GM18508 (cell line): ENCODE measurements around the gene MRC2.
"Not testable (repeated sequence)": the region's sequence is repeated elsewhere in the genome, so short reads cannot be mapped to it uniquely, and the experiment has no call there.

Source experiments
- ATAC-seq: cut with Tn5 transposase; IDR thresholded peaks from one replicate; pipeline ENCODE4 v1.9.1; 2021; ENCODE audit warnings: moderate number of reproducible peaks; ENCODE audit not compliant: insufficient read depth, unreplicated experiment

Gene MRC2

DNA sequence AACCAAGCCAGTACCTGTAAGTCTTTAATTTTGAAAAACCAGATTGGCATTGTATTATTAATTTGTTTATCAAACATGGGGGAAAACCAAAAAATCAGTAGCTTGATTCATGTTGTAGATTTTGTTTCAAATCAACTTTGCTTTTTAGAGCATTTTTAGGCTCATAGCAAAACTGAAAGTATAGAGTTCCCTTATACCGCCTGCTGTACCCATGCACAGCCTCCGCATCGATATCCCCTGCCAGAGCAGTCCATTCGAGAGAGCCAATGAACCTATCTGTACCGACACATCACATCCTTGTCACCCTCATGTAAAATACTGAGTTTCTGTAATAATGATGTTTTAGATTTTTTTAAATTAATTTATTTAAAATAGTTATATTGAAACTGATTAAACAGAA, 16.2 kb upstream of the MRC2 start:
- ATAC-seq: no peak

DNA sequence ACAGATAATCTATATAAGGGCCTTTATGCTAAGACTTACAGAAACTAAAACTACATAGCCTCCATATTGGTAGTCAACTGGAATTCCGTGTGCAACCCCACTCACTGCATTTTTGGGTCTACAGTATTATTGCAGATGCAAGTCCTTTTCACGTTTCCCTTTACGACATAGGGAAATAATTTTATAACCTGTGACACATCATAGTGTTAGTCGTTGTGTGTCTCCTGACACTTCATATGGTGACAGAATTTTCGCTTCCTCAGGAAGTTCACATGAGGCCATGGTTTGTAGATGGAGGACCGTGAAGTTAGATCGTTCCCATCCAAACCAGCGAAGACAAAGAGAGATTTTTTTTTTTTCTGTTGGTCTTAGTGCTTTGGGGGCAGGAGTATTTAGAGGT, 15.7 kb upstream of the MRC2 start:
- no peak for ATAC-seq

DNA sequence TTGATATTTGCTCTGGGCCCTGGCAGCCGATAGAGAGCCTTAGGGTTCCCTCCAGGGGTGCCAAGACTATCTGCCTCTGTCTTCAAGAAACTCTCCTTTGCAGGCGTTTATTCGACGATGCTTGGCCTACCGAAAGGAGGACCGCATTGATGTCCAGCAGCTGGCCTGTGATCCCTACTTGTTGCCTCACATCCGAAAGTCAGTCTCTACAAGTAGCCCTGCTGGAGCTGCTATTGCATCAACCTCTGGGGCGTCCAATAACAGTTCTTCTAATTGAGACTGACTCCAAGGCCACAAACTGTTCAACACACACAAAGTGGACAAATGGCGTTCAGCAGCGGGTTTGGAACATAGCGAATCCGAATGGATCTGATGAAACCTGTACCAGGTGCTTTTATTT, 15.2 kb upstream of the MRC2 start:
- ATAC-seq: not testable (repeated sequence)

DNA sequence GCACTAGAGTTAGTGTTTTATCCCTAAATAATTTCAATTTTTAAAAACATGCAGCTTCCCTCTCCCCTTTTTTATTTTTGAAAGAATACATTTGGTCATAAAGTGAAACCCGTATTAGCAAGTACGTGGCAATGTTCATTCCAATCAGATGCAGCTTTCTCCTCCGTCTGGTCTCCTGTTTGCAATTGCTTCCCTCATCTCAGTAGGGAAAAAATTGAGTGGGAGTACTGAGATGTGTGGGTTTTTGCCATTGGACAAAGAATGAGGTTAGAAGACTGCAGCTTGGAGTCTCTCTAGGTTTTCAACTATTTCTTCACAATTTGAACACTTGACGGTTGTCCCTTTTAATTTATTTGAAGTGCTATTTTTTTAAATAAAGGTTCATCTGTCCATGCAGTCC, 14.4 kb upstream of the MRC2 start:
- not testable (repeated sequence) for ATAC-seq

DNA sequence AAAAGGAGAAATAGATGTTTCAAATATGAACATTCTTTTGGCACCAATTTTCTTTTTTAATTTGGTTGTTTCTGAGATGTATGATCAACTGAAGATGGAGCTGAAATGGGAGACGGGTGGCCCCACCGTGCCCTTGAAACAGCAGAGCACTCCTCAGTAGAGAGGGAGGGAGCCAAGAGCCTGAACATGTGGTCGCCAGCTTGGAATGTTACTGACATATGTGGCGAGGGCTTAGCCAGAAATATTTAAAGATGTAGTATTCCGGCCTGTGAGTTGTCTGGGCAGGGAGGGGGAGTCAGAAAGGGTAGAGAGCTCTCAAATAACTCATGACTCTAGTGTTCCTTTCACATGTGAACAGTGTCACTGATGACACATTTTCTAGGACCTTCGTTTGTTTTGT, 13.3 kb upstream of the MRC2 start:
- ATAC-seq: no peak

DNA sequence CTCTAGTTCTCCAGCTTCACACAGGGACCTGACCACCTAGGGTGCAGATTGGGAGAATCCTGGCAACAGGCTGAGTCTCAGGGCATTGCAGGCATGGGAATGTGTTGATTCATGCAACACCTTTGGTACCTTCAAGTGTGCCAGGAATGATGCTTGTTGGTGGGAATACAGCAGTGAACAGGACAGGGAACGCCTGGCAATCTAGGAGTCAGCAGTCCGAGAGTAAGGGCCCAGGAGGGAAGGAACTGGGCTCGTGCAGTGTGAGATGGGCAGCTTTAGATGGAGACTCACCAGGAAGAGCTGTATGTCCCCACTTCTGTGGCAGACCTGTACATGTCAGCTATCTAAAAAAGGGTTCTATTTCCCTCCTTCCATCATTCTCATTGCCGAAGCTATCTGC, 12.0 kb upstream of the MRC2 start:
- no peak for ATAC-seq

DNA sequence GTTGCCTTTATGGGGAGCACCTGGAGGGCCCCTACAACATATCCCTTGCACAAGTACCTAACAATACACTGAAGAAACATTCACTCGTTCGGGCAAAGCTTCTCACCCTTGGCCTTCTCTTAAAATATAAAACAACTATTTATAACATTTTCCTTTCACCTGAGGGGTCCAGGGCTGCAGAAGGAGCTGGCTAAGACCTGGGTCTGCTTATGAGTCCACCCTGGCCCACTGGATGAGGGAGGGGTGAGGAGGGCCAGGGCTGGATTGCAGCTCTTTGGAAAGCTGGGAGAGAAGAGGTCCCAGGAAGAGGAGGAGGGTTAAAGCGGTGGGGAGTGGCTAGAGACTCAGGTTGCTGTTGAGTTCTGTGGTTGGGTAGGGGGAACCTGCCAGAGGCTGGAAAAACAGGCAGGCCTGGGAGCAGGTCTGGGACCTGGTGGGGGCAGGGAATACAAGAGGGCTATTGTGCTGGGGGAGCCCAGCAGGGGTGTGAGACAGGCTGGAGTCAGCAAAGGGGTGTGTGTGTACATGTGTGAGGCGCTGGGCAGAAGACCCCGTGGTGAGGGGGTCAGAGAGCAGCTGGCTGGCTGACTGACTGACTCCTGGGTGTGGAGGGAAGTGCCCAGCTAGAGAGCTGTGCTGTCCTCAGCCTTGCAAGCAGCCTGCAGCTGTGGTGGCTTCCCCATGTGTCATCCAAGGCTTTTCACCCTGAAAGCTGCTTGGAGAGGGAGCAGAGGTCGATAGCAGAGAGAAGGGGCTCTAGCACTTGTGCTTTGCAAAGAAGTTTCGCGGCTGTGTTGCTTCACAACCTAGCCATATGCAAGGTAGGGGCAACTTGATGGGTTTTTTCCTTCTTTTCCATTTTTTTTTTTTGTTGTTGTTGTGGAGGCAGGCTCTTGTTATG, 10.2 kb upstream of the MRC2 start:
- ATAC-seq: no peak

DNA sequence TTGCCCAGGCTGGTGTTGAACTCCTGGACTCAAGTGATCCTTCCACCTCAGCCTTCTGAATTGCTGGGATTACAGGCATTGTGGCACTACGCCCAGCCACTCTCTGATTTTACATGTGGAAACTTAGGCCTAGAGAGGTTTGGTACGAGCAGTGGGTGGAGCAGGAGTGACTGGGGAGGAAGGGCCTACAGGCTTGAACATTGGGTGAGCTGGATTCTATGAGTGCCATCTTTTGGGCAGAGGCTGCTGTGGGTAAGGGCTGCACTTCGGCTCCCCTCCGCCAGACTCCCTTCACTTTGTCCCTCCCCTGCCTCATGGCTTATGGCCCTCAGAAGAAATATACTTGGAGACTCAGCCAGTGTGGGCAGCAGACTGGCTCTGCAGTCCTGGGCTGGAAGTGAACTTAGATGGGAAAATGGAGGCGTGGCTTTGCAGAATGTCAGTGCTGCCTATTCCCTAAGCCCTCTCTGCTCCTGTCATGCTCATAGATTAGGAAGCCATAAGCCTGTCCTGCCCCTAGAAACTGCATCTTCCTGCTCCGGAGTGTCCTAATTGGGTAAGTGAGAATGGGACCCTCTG, 9.5 kb upstream of the MRC2 start:
- no peak for ATAC-seq

DNA sequence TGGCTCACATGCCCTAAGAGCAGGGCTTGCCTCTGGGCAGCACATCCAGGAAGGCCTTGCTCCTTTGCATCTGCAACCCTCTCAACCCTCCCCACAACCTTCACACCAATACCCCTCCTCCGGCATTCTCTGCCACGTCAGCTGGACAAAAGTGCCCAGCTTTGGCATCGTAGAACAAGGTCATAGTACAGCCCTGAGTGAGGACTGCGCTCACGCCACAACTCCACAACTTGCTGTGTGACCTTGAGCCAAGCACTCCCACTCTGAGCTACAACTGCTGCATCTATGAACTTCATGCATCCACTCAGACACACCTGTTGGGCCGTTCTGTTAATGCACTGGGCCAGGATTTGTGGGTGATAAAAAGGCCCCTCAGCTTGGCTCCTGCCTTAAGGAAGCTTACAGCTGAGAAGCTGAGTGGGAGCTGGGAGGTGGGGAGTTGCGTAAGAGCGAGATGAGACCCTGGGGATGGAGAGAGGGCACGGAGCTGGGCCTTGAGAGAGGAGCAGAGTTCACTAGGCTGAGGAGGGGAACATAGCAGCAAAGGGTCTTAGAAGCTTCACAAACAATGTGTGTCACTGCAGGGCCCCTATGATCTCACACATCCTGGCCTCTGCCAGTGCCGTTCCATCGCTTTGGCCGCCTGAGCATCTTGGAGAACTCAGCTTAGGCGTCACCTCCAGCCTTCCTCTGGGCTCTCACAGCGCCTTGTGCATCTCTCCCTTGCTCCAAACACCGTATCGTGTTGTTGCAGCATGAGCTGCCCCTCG, 8.6 kb upstream of the MRC2 start:
- ATAC-seq: no peak

DNA sequence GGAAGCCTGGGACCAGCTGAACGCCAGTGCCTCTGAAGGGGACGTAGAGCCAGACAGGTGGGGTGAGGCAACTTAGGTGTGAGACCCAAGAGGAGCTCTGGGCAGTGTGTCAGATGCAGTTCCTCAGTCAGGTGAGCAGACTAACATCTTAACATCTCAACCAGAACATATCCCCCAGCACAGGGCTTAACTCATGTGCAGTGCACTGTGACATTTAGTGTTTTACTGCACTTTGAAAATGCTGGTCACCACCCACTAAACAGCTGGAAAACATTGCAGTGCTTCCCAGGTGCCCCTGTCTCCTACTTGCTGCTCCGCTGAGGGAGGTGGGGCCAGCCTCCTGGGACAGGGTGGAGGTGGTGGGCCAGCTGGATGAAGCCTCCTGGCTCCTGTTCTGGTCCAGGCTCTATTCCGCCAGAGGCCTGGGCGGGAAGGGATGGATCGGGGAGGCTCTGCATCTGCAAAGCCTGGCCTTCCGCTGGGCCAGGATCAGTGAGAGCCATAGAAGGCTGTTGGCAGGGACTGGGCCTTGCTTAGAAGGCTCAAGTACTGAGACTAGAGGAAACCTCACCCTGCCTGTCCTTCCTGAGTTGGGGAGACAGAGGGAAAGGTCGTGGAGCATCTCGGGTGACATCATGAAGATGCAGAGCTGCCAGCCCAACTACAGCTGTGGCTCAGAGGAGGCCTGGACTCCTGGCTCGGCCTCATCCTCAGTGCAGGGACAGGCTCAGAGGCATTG, 7.9 kb upstream of the MRC2 start:
- no peak for ATAC-seq

DNA sequence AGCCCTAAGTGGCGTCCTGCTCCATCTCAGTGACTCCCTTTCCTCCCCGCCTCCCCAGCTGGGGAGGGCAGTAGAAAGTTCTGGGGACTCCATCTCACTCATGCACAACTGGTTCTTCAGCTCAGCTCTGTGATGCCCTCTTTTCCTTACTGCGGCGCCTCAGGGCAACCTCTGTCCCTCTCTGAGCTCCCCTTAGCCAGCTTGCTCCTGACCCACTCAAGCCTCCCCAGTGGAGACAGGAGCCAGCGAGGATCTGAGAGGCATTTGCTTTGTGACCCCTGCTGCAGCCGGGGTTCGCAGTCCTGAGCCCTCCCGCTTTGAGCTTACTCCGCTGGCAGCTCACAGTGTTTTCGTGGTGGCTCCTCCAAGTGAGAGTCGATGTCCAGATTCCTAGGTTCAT, 6.2 kb upstream of the MRC2 start:
- ATAC-seq: no peak

DNA sequence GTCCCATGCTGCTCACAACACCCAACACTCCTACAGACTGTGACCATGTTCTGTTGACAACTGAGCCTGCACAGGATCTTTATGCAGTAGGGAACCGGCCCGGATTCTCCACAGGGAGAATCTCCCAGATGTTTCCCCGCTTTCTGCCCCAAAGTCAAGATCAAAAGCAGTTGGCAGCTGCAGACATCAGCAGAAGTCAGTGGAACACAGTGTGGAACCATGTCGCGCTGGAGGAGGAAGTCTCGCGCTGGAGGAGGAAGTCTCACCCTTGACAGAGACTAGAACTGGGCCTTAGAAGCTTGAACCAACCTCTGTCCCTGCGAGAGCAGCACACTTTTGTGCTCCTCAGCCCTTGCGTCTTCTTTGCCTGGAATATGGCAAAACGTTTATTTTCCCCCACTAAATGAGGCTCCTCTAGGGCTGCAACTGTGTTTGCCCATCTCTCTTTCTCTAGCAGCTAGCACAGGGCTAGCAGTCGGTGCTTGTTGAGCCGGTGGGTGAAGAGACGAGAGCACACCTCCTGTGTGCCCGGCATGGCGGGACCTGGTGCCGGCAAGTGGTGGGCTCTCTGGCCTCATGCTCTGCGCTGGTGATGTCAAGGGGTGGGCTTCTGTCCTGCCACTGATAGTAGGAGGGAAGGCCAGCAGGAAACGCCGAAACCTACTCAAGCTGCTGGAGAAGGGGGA, 2.1 kb upstream of the MRC2 start:
- no peak for ATAC-seq

DNA sequence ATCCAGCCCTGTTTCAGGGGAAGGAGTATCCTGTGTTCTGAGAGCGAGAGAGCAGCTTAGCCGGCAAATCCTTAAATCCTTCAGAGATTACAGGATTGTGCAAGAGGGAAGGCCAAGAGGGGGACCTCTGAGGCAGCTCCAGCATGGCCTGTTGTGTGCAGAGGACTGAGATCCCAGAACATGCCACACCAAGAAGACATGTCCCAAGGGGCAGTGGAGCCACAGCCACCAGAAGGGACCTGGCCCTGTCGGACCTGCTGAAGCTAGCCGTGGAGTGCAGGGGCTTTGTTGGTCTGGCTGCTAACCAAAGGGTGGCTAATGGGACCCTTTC, 1.6 kb upstream of the MRC2 start:
- ATAC-seq: no peak

DNA sequence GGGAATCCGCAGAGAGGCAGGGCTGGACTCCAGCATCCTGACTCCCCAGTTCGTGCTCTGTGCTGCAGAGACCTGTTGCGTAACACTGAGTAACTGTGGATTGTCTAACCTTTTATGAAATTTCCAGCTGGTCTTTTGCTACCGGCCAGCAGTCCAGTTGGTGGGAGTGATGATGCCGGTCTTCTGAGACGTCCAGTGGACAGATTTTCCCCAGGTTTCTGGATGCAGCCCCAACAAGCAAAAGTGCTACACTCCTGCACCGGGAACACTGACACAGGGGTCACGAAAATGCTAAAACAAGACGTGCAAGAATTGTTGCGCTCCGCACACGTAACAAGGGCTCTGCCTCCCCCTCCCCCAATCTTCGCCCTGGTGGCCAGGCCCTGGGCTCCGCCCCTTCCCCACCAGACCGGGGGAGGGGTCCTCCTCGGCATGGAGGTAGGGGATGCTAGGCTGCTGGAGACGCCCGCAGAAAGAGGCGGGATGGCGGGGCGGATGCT, 701 bp upstream of the MRC2 start:
- ATAC-seq: no peak

DNA sequence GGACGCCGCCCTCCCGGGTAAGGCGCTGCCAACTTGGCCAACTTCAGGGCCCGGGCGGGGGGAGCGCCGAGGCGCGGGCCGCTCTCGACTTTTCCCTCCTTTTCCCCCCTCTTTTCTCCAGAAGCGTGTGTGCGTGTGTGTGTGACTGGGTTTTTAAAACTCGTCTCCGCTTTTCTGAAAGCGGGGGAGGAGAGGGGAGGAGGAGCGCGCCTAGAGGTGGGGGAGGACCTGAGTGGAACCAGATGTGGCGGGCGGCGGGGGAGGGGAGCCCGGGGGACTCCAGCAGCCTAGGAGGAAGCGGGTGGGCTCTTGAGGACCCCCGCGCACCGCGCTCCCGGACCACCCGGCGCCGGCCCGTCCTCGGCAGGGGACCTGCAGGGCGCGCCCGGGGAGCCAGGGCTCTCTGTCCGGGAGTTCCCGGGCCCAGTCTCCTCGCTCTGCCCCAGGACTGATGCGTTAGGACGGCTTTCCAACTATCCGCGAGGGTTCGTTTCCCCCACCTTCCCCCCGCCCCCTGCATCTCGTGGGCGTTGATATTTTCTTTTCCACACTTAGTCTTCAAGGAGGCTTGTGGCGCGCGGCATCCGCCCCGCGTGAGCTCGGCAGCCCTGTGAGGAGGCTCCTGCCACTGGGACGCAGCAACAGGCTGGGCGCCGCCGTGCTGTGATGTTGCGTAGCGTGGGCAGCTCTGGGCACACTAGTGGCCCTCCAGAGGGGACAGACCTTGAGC, 599 bp downstream of the MRC2 start:
- ATAC-seq: no peak

DNA sequence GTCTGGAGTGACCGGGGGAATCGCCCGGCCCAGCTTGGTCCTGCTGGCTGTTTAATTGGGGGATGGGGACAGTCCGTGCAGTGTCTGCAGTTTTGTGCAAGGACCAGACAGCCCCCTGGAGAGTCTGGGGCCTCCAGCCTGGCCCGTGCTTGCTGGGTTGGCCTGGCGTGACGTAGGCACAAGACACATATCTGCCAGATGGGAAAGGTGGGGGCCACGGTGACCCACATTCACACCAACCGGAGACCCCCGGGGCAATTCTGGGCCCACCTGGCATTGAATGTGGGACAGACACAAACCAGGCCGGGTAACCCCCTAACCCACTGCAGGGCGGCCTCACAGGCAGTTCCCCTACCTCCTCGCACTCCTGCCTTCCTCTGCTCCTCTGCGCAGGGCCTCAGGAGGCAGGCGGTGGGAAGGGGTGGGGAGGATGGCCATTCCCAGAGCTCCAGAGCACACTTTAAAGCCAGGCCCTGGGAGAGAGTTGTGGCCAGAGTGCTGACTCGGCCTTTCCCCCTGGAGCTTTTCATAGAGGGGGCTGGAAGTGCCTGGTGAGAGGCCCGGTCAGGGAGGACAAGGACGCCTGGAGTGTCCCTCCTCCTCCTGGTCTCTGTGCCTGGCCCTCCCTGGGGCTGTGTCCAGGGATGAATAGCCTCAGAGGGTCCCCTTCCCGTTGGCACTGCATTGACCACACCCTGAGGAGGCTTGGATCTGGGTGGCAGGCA, 1.5 kb downstream of the MRC2 start:
- ATAC-seq: no peak

DNA sequence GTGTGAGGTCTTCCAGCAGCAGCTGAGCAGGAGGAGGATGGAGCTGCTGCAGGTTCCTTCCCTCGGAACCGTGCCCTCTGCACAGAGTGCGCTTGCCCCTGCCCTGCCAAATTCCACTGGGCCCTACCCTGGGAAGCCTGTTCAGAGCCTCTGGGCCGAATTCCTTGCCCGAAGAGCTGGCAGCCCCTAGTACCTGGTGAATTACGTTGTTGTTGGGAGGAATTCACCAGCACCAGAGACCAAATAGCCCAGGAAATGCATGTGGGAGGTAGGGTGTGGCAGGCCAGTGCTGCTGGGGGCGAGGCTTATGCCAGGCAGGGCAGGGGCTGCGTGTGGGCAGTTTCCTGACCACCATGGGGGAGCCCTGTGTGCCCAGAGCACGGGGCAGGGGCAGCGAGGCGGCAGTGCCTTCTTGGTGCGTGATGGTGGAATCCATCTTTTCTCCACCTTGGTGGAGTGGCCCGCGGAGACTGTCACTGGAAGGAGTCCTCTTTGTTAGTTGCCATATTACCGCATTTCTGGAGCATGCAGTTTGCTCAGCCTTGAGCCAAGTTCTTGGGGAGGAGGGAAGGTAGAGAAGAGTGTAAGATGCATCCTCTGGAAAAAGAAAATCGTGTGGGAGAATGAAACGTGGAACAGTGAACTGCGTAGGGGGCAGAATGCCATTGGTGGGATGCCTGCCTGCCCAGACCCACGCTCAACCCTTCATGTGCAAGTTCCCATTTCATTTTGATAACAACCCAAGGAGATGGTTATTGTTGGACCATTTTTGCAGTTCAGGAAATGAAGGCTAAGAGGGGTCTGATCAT, 2.3 kb downstream of the MRC2 start:
- no peak for ATAC-seq
